NCI-H128 (cell line): ENCODE results near the gene GLRA3.

ENCODE experiments used
- DNase-seq: peaks from one replicate; lab custom pipeline; 2025; ENCODE audit not compliant: unreplicated experiment; lab: John Stamatoyannopoulos, UW

Gene GLRA3

GRCh38 chr4:174604198-174604597, 224.8 kb downstream of the GLRA3 start:
- no peak for DNase-seq

DNA sequence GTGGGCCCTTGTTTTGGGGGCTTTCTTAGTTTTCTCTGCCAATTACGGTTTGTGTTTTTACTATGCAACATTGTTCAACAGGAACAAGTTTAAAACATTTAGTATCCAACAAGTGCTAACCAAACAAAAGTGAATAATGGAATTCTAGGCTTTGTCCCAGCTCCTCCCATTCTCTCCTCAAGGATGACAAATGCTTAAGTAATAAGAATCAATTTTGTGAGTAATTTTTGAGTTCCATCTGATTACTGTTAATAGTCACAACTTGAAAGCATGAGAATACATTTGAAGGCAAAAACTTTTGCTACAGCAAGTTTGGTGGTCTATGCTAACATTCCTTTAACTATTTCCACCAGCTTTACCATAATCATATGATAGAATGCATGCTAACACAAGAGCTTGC, 228.7 kb downstream of the GLRA3 start:
- DNase-seq = no peak

DNA sequence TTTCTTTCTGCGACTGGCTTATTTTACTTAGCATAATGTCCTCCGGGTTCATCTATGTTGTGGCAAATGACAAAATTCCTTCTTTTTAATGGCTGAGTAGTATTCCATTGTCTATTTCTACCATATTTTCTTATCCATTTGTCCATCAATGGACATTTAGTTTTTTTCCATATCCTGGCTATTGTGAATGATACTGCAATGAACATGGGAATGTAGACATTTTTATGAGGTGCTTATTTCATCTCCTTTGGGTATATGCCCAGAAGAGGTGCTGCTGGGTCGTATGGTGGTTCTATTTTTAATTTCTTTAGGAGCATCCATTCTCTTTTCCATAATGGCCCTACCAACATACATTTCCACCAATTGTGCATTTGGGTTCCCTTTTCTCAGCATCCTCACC, 230.2 kb downstream of the GLRA3 start:
- DNase-seq = no peak

DNA sequence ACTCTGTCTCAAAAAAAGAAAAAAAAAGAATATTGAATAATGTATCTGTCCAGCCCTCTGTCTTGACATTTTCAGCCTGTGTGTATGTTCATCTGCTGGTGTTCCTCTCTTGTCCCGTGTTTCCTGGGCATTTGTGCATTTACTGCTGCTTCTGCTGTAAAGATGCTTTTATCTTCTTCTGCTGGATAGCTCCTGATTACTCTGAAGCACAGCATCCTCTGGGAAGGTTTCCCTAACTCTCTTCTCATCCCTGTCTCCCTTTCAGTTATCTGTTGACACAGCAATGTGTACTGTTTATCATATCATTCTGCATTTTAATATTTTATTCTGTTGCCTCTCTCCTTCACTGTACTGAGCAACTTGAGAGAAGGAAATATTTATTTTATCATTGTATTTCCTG, 232.5 kb downstream of the GLRA3 start:
- no peak for DNase-seq

- DNase-seq = no peak
Measured at GRCh38 chr4:174595141-174595929, 233.7 kb downstream of the GLRA3 start.

DNA sequence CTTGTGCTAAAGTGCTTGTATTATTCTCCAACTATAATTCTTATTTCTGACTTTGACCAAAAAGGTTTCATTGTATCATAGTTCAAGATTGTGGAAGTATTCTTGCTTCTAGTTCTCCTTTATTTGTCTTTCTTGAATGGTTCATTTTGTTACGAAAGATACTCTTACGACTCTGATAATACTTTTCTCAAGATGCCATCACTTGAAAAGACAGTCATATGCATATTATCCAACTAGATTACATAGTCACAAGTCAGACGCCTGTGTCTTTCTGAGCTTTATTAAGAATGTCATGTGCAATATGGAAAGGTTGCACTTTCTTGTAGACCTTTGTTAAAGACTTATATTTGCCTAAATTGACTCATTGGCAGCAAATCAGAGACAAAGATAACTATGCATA, 235.3 kb downstream of the GLRA3 start:
- no peak for DNase-seq

- no peak for DNase-seq
Measured at GRCh38 chr4:174592985-174593335, 236.1 kb downstream of the GLRA3 start.

DNA sequence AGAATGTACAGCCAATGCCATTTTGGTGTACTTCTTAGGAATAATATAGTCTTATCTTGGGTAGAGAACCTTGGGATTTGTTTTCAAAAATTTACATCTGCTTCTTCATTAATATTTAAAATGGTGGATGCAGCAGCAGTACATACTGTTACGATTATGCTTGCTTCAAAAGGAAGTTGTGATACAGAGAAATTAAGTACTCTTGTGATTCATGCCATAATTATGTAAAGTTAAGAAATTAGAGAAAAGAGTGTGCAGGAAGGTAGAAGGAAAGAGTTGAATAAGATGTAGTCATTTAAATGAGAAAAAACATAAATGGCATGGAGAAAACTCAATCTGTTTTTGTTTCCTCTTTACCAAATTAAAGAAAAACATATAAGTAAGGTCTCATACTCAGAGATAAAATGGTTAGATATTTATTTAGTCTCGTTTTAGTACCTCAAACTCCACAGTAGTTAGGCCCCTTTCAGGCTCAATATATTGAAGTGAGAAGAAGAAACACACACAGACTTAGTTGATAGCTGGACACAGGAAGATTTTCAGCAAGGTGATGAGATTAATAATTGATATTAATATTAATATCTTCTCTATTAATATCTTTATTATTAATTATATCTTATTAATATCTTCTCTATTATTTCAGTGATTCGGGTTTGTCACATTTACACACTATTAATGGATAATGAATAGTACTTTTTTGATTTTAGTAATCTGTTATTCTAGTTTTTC, 236.6 kb downstream of the GLRA3 start:
- no peak for DNase-seq

GRCh38 chr4:174591243-174592021, 237.6 kb downstream of the GLRA3 start:
- DNase-seq = no peak

DNA sequence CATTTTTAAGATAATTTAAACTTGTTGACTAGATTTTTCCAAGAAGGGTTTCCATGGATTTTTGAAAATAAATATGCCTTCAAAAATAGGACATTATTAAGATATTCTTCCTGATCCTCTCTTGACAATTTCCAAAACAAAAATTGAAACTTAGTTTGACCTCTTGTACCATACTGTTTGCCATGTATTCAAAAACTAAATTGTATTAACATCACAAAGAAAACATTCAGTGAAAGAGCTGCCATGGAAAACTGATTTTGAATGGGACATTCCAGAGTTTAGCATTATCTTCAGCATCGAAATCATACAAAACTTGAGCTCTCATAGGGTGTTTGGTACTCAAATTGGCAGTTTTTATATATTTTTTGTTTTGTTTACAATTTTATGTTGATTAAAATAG, 238.7 kb downstream of the GLRA3 start:
- DNase-seq = no peak
